Thyroid gland (tissue), 4 donors: ENCODE results near the gene RASSF7.

ENCODE experiments used
- CTCF ChIP-seq, 6 experiments: fragments of 200-600 bp in 3 of 6; fragments of 450-650 bp in 3 of 6; sonication (generic) in 3 of 6; IDR thresholded peaks; one replicate each; pipeline ENCODE4 v1.5.1; 2016 to 2019; ENCODE audit warnings: antibody characterized with exemption in 6 of 6, mild to moderate bottlenecking in 2 of 6, inconsistent platforms in 1 of 6, moderate library complexity in 1 of 6
- POLR2A ChIP-seq, 2 donors: fragments of 450-650 bp; IDR thresholded peaks; one replicate each; pipeline ENCODE4 v1.6.1; 2017; ENCODE audit warnings: antibody characterized with exemption in 2 of 2, mild to moderate bottlenecking in 2 of 2, moderate library complexity in 1 of 2

GRCh38 chr11:555780-556661 is 4.7 kb upstream of the RASSF7 start:
- TF ChIP-seq CTCF (IDR thresholded peaks at IDR 0.05) (no peak), POLR2A (IDR thresholded peaks at IDR 0.05) (no peak)
